K562 (cell line): Measurements from ENCODE around the gene AAK1. TPM values are rescaled to one million over a fixed set of nuclear protein-coding genes. Genes with fewer than 3 reads are reported as not detected.

Experiments
- CBX2 ChIP-seq: fragments of 200-600 bp; sonication (generic); IDR thresholded peaks from one replicate; pipeline ENCODE4 v1.6.1; 2012; ENCODE audit warnings: mild to moderate bottlenecking, low read length, inconsistent platforms; ENCODE audit not compliant: insufficient read depth, poor library complexity, severe bottlenecking
- ERF ChIP-seq: fragments of 450-650 bp; formaldehyde crosslinking; IDR thresholded peaks from 2 replicates; pipeline ENCODE4 v1.4.0; 2020; ENCODE audit warnings: mild to moderate bottlenecking, mixed read lengths
- JUNB ChIP-seq: fragments of 450-650 bp; formaldehyde crosslinking; conservative IDR thresholded peaks from 2 replicates; pipeline ENCODE4 v1.4.0; 2020; ENCODE audit warnings: mild to moderate bottlenecking
- MAFF ChIP-seq: IDR thresholded peaks from 2 replicates; pipeline ENCODE4 v1.6.1; 2012; ENCODE audit warnings: low read length, improper control_type of control experiment
- MIER1 ChIP-seq: fragments of 450-650 bp; IDR thresholded peaks from 2 replicates; pipeline ENCODE4 v1.6.1; 2016; ENCODE audit warnings: antibody characterized with exemption, mild to moderate bottlenecking, low read depth
- NCOA4 ChIP-seq: fragments of 450-650 bp; IDR thresholded peaks from 2 replicates; pipeline ENCODE4 v1.6.1; 2018; ENCODE audit warnings: mild to moderate bottlenecking; ENCODE audit not compliant: partially characterized antibody
- NR2C2 ChIP-seq, 2 experiments: fragments of 200-800 bp in 1 of 2; sonication (Bioruptor generic) in 1 of 2; sonication (generic) in 1 of 2; formaldehyde crosslinking in 1 of 2; IDR thresholded peaks; 2 replicates each; pipeline versions ENCODE4 v1.6.1 to v1.8.0; 2016 to 2022; ENCODE audit warnings: mild to moderate bottlenecking in 1 of 2, missing compliant biosample characterization in 1 of 2, missing genetic modification characterization in 1 of 2, missing genetic modification reagents in 1 of 2
- POLR2G ChIP-seq: fragments of 200-400 bp; formaldehyde crosslinking; IDR thresholded peaks from 2 replicates; pipeline ENCODE4 v1.6.1; 2017; ENCODE audit warnings: low read depth, mild to moderate bottlenecking, antibody characterized with exemption, low read length, moderate library complexity
- WHSC1 ChIP-seq: IDR thresholded peaks from one replicate; pipeline ENCODE4 v1.6.1; 2012; ENCODE audit warnings: low read length, control low read depth, inconsistent platforms
- ZFP1 ChIP-seq: fragments of 450-650 bp; formaldehyde crosslinking; IDR thresholded peaks from 2 replicates; pipeline ENCODE4 v1.4.0; 2020; ENCODE audit warnings: mild to moderate bottlenecking, mixed read lengths
- ZNF12 ChIP-seq: sonication (generic); formaldehyde crosslinking; IDR thresholded peaks from 2 replicates; pipeline ENCODE4 v1.4.0; 2020; ENCODE audit warnings: mild to moderate bottlenecking, missing genetic modification reagents
- ZNF318 ChIP-seq, 2 experiments: fragments of 450-650 bp; IDR thresholded peaks; 2 replicates each; pipeline ENCODE4 v1.6.1; 2016; ENCODE audit warnings: mild to moderate bottlenecking in 2 of 2, borderline replicate concordance in 1 of 2, low read depth in 1 of 2, moderate library complexity in 1 of 2
- ZNF766 ChIP-seq: fragments of 200-800 bp; sonication (Bioruptor generic); conservative IDR thresholded peaks from 2 replicates; pipeline ENCODE4 v1.6.1; 2016; ENCODE audit warnings: missing genetic modification characterization, missing compliant biosample characterization
- polyA plus RNA-seq, 8 experiments: library from polyadenylated mRNA; depleted of rRNA in 4 of 8; stranded (reverse) in 5 of 8; unstranded in 3 of 8; fragments of >200 nt; fragmentation: Nextera tagmentation in 2 of 8; fragmentation: Illumina TruSeq in 1 of 8; extraction: Ambion mirVana in 2 of 8; extraction: Trizol in 1 of 8; gene quantifications; 2 replicates each; pipeline versions ENCODE4 v1.2.1 to v1.2.3, GENCODE V29; 2011 to 2014; ENCODE audit warnings: inconsistent platforms in 1 of 8, missing spikeins in 1 of 8
- total RNA-seq, 7 experiments: library from RNA; depleted of rRNA in 6 of 7; stranded (reverse); fragments of >200 nt in 6 of 7; fragmentation: Illumina TruSeq in 2 of 7; extraction: Trizol in 2 of 7; gene quantifications; 2 replicates each; pipeline versions ENCODE4 v1.2.1 to v1.2.3, GENCODE V29; 2011 to 2021; ENCODE audit warnings: low replicate concordance in 1 of 7
- TF ChIP-seq, protein P1 (sequence below): fragments of 200-800 bp; sonication (Bioruptor generic); IDR thresholded peaks from 2 replicates; pipeline ENCODE4 v1.6.1; 2017; ENCODE audit warnings: missing genetic modification characterization, missing compliant biosample characterization
- TF ChIP-seq, protein P2 (sequence below): sonication (generic); formaldehyde crosslinking; IDR thresholded peaks from 2 replicates; pipeline ENCODE4 v1.8.1; 2023; ENCODE audit warnings: mild to moderate bottlenecking, missing genetic modification reagents

AAK1 gene
- total and polyA plus RNA-seq, 9 of the 15 experiments (the other 6 are each of a cell fraction or from before 2014, with no cell fraction given): 0.89 to 17.1 (median 6.0) TPM

GRCh38 chr2:69643602-69644505, at the start of gene AAK1 (continued):
- TF ChIP-seq NR2C2 (CRISPR knock-in tag; IDR thresholded peaks at IDR 0.05) (peak; percentile 82; the same call in 1 of the 2 replicates), NR2C2 (tag; IDR thresholded peaks at IDR 0.05) (peak; percentile 97), MIER1 (no peak), WHSC1 (no peak), ZFP1 (CRISPR knock-in tag) (no peak), MAFF (no peak), JUNB (CRISPR knock-in tag) (no peak), POLR2G (peak; percentile 93), ERF (CRISPR knock-in tag) (0 out of 2 replicates have a peak, but pooled peaks have one; percentile 38), ZNF12 (0 out of 2 replicates have a peak, but pooled peaks have one; percentile 60), ZNF318 (IDR thresholded peaks at IDR 0.05; ENCODE audit: borderline replicate concordance in 1 of 2, low read depth in 1 of 2) (no peak), CBX2 (no peak), NCOA4 (no peak), ZNF766 (0 out of 2 replicates have a peak, but pooled peaks have one; percentile 42)
- TF ChIP-seq, protein P1, sequence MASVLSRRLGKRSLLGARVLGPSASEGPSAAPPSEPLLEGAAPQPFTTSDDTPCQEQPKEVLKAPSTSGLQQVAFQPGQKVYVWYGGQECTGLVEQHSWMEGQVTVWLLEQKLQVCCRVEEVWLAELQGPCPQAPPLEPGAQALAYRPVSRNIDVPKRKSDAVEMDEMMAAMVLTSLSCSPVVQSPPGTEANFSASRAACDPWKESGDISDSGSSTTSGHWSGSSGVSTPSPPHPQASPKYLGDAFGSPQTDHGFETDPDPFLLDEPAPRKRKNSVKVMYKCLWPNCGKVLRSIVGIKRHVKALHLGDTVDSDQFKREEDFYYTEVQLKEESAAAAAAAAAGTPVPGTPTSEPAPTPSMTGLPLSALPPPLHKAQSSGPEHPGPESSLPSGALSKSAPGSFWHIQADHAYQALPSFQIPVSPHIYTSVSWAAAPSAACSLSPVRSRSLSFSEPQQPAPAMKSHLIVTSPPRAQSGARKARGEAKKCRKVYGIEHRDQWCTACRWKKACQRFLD (CRISPR knock-in tag): peak; percentile 74; the same call in 1 of the 2 replicates
- TF ChIP-seq, protein P2, sequence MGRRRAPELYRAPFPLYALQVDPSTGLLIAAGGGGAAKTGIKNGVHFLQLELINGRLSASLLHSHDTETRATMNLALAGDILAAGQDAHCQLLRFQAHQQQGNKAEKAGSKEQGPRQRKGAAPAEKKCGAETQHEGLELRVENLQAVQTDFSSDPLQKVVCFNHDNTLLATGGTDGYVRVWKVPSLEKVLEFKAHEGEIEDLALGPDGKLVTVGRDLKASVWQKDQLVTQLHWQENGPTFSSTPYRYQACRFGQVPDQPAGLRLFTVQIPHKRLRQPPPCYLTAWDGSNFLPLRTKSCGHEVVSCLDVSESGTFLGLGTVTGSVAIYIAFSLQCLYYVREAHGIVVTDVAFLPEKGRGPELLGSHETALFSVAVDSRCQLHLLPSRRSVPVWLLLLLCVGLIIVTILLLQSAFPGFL (CRISPR knock-in tag): 0 out of 2 replicates have a peak, but pooled peaks have one; percentile 45
